GM23248 (cell line): Measurements from ENCODE around the gene POLR3C. TPM values are rescaled to one million over a fixed set of nuclear protein-coding genes. Genes with fewer than 3 reads are reported as not detected.

Experiments
- DNase-seq: peaks from one replicate; pipeline ENCODE4 v3.0.0-alpha.2; 2015
- H2AFZ ChIP-seq: fragments of 200-600 bp; sonication (generic); 2 replicates; pipeline ENCODE4 v1.6.1; 2016; ENCODE audit warnings: antibody characterized with exemption
- H3F3A ChIP-seq: fragments of 200-600 bp; sonication (generic); 2 replicates; pipeline ENCODE4 v1.6.1; 2016; ENCODE audit warnings: mild to moderate bottlenecking, antibody characterized with exemption, mixed run types; ENCODE audit not compliant: insufficient read depth
- H3K27ac ChIP-seq: fragments of 200-600 bp; sonication (generic); 2 replicates; pipeline ENCODE4 v1.5.1; 2016; ENCODE audit warnings: mild to moderate bottlenecking
- H3K27me3 ChIP-seq: fragments of 200-600 bp; sonication (generic); replicated peaks from 2 replicates; pipeline ENCODE4 v1.6.1; 2016; ENCODE audit warnings: mild to moderate bottlenecking; ENCODE audit not compliant: insufficient read depth
- H3K36me3 ChIP-seq: fragments of 200-600 bp; sonication (generic); 2 replicates; pipeline ENCODE4 v1.6.1; 2016; ENCODE audit warnings: low read depth, mild to moderate bottlenecking
- H3K4me1 ChIP-seq: fragments of 200-600 bp; sonication (generic); 2 replicates; pipeline ENCODE4 v1.6.1; 2016; ENCODE audit warnings: mild to moderate bottlenecking; ENCODE audit not compliant: insufficient read depth
- H3K4me2 ChIP-seq: fragments of 200-600 bp; sonication (generic); one replicate; pipeline ENCODE4 v1.6.1; 2016; ENCODE audit warnings: mild to moderate bottlenecking; ENCODE audit not compliant: unreplicated experiment
- H3K4me3 ChIP-seq: fragments of 200-600 bp; sonication (generic); 2 replicates; pipeline ENCODE4 v1.5.1; 2016; ENCODE audit warnings: mild to moderate bottlenecking
- H3K79me2 ChIP-seq: fragments of 200-600 bp; sonication (generic); 2 replicates; pipeline ENCODE4 v1.6.1; 2016; ENCODE audit warnings: mild to moderate bottlenecking; ENCODE audit not compliant: insufficient read depth
- H3K9ac ChIP-seq: fragments of 200-600 bp; sonication (generic); 2 replicates; pipeline ENCODE4 v1.6.1; 2016; ENCODE audit warnings: mild to moderate bottlenecking
- H3K9me2 ChIP-seq: fragments of 200-600 bp; sonication (generic); 2 replicates; pipeline ENCODE4 v1.6.1; 2016; ENCODE audit warnings: mixed run types, mild to moderate bottlenecking, moderate library complexity; ENCODE audit not compliant: insufficient read depth
- H3K9me3 ChIP-seq: fragments of 200-600 bp; sonication (generic); one replicate; pipeline ENCODE4 v1.6.1; 2017; ENCODE audit warnings: low read depth
- H4K20me1 ChIP-seq: fragments of 200-600 bp; sonication (generic); 2 replicates; pipeline ENCODE4 v1.6.0; 2016; ENCODE audit not compliant: insufficient read depth
- EZH2phosphoT487 ChIP-seq: fragments of 200-600 bp; sonication (generic); IDR thresholded peaks from 2 replicates; pipeline ENCODE4 v1.6.1; 2018; ENCODE audit warnings: antibody characterized with exemption, moderate library complexity, mild to moderate bottlenecking, low read depth; ENCODE audit not compliant: insufficient read depth
- WGBS, 2 experiments: methylation state at CpG; one replicate each; pipeline ENCODE4 v1.1.6; 2015 to 2017; ENCODE audit warnings: low lambda C conversion rate in 2 of 2, low coverage in 1 of 2; ENCODE audit errors: missing lambda C conversion rate in 2 of 2; 5-methylcytosine and 5-hydroxymethylcytosine counted together
- in situ Hi-C: fragments of 300-500 bp; cut with MboI; formaldehyde crosslinking; loops from 2 replicates; pipeline ENCODE4 v1.15.0; 2020
- microRNA-seq: library from miRNA; unstranded; fragments of <30 nt; microRNA quantifications from one replicate; pipeline ENCODE4, GENCODE V29; 2016; ENCODE audit warnings: borderline number of aligned reads
- polyA plus RNA-seq: library from polyadenylated mRNA; unstranded; fragments of >200 nt; fragmentation: Nextera tagmentation; extraction: Ambion mirVana; gene quantifications from 2 replicates; pipeline ENCODE4 v1.2.1, GENCODE V29; 2016
- small RNA-seq: library from RNA; depleted of rRNA; stranded (forward); fragments of <200 nt; gene quantifications from one replicate; pipeline ENCODE3, GENCODE V24; 2014; ENCODE audit warnings: low read depth, low replicate concordance
- total RNA-seq: library from RNA; depleted of rRNA; stranded (reverse); fragments of >200 nt; shearing (Covaris generic); gene quantifications from 2 replicates; pipeline ENCODE4 v1.2.3, GENCODE V29; 2014; rRNA removed

Gene POLR3C
- total and polyA plus RNA-seq, 2 experiments from 2014 or later: 39.0 to 42.2 TPM

DNA sequence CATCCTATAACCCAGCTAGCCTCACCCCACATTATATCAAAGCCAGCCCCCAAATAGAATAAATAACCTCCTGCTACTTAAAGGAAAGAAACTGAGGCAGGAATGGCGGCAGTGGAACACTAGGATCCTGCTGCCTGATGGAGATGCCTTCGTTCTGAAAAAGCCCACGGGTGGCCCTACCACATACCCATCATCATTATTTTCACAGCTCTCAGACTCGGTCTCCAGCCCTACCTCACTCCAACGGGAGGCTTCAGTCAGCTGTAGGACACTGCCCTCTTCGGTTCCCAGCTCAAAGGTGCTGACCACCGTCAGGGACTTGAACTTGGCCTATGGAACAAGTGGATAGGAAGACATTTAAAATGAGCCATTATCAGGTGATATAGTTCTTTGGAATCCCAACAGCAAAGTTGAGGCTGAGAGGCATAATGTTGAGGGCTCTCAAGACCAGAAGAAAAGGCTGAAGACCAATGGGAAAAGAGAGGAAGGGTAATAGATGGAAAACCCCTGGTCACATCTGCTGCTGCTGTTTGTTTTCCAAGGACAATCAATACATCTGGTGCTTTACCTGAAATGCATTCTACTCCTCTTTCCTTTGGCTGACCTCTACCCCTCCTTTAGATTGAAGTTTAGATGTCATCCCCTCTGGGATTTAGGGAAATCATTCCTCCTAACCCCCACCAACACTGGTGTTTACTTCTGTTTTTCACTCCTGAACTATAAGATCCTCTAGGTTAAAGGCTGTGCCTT is 69.5 kb downstream of the POLR3C start:
- TF ChIP-seq EZH2phosphoT487: no peak
- Histone ChIP-seq H3F3A (peaks cover 25% of the 10 kb centered on the region), H3K4me2 (no peak overlapping the region), H3K79me2 (no peaks in the 10 kb centered on the region), H3K9ac (no peak overlapping the region), H3K27ac (no peak overlapping the region), H3K27me3 (no peaks in the 10 kb centered on the region), H3K36me3 (no peaks in the 10 kb centered on the region), H3K4me1 (peaks cover 17% of the 10 kb centered on the region), H3K4me3 (no peak overlapping the region), H4K20me1 (no peaks in the 10 kb centered on the region), H3K9me3 (no peaks in the 10 kb centered on the region), H2AFZ (no peak overlapping the region), H3K9me2 (no peaks in the 10 kb centered on the region)
- no peak for DNase-seq
- WGBS, 2 experiments: 74 to 79% methylated on average over 7 of the region's 7 CpGs
- in situ Hi-C loops: no loop called here

Small RNA genes within 50 kb of the gene (microRNA-seq; reads per million reads assigned to microRNA genes)
- gene MIR6736: not detected

Small RNA genes within 50 kb of the gene (small RNA-seq; reads per million reads assigned to genes)
- not detected for gene MIR6736

Other genes with a start within 250 kb of the POLR3C start
- gene GPR89A, start 216.2 kb upstream of the POLR3C start, total RNA-seq: 32.6 and 51.2 TPM in 2 replicates
- 29.0 and 32.0 TPM in 2 replicates for gene GPR89A, start 216.2 kb upstream of the POLR3C start, polyA plus RNA-seq
- gene PDZK1, start 116.8 kb upstream of the POLR3C start, total RNA-seq: 0.63 and 0.97 TPM in 2 replicates
- gene PDZK1, start 116.8 kb upstream of the POLR3C start, polyA plus RNA-seq: 0.91 and 1.7 TPM in 2 replicates
- not detected in 2 replicates for gene CD160, start 104.7 kb upstream of the POLR3C start, total RNA-seq
- gene CD160, start 104.7 kb upstream of the POLR3C start, polyA plus RNA-seq: 0.25 and 0.33 TPM in 2 replicates
- gene RNF115, start 105 bp upstream of the POLR3C start, total RNA-seq: 14.5 and 14.8 TPM in 2 replicates
- 13.9 and 14.2 TPM in 2 replicates for gene RNF115, start 105 bp upstream of the POLR3C start, polyA plus RNA-seq
- gene NUDT17, start 21.4 kb downstream of the POLR3C start, total RNA-seq: 5.9 and 12.0 TPM in 2 replicates
- 7.8 and 9.5 TPM in 2 replicates for gene NUDT17, start 21.4 kb downstream of the POLR3C start, polyA plus RNA-seq
- 22.2 and 32.5 TPM in 2 replicates for gene PIAS3, start 34.9 kb downstream of the POLR3C start, total RNA-seq
- 58.3 and 63.0 TPM in 2 replicates for gene PIAS3, start 34.9 kb downstream of the POLR3C start, polyA plus RNA-seq
- 0.38 and 0.65 TPM in 2 replicates for gene ANKRD35, start 61.7 kb downstream of the POLR3C start, total RNA-seq
- 3.4 and 3.5 TPM in 2 replicates for gene ANKRD35, start 61.7 kb downstream of the POLR3C start, polyA plus RNA-seq
- gene ITGA10, start 85.8 kb downstream of the POLR3C start, total RNA-seq: 0.13 and 0.65 TPM in 2 replicates
- gene ITGA10, start 85.8 kb downstream of the POLR3C start, polyA plus RNA-seq: 0.31 and 0.35 TPM in 2 replicates
- 32.2 and 34.5 TPM in 2 replicates for gene PEX11B, start 94.5 kb downstream of the POLR3C start, total RNA-seq
- 37.1 and 37.9 TPM in 2 replicates for gene PEX11B, start 94.5 kb downstream of the POLR3C start, polyA plus RNA-seq
- gene RBM8A, start 103.3 kb downstream of the POLR3C start, total RNA-seq: 112 and 127 TPM in 2 replicates
- 204 and 210 TPM in 2 replicates for gene RBM8A, start 103.3 kb downstream of the POLR3C start, polyA plus RNA-seq
- 26.1 and 36.5 TPM in 2 replicates for gene LIX1L, start 133.8 kb downstream of the POLR3C start, total RNA-seq
- gene LIX1L, start 133.8 kb downstream of the POLR3C start, polyA plus RNA-seq: 18.3 TPM in 2 replicates
- gene ANKRD34A, start 140.4 kb downstream of the POLR3C start, total RNA-seq: 0.25 and 1.3 TPM in 2 replicates
- gene ANKRD34A, start 140.4 kb downstream of the POLR3C start, polyA plus RNA-seq: 1.9 and 2.3 TPM in 2 replicates
- gene POLR3GL, start 140.5 kb downstream of the POLR3C start, total RNA-seq: 17.4 and 24.2 TPM in 2 replicates
- gene POLR3GL, start 140.5 kb downstream of the POLR3C start, polyA plus RNA-seq: 34.7 and 37.9 TPM in 2 replicates
- 221 and 263 TPM in 2 replicates for gene TXNIP, start 172.4 kb downstream of the POLR3C start, total RNA-seq
- 169 and 180 TPM in 2 replicates for gene TXNIP, start 172.4 kb downstream of the POLR3C start, polyA plus RNA-seq
- gene HJV, start 197.5 kb downstream of the POLR3C start, total RNA-seq: not detected in 2 replicates
- gene HJV, start 197.5 kb downstream of the POLR3C start, polyA plus RNA-seq: not detected in 2 replicates